Measurements from ENCODE around the gene STK40. TPM values are rescaled to one million over a fixed set of nuclear protein-coding genes. Genes with fewer than 3 reads are reported as not detected.

The STK40 gene
- total and polyA plus RNA-seq, 9 of the 15 experiments (the other 6 are each of a cell fraction or from before 2014, with no cell fraction given), result 0.69 to 94.3 (median 39.1) TPM

GRCh38 chr1:36386265-36387140, 779 bp upstream of the STK40 start (continued):
- TF ChIP-seq ZNF395 (CRISPR knock-in tag; IDR thresholded peaks at IDR 0.05), result peak; percentile 92
- TF ChIP-seq ZNF76 (CRISPR knock-in tag; IDR thresholded peaks at IDR 0.05; ENCODE audit: borderline replicate concordance), result peak; percentile 95
- TF ChIP-seq LCOR (CRISPR knock-in tag; IDR thresholded peaks at IDR 0.05), result peak; percentile 92
- peak; percentile 73 for TF ChIP-seq NCOR1 (IDR thresholded peaks at IDR 0.05)
- no peak for TF ChIP-seq BRF2 (IDR thresholded peaks at IDR 0.05; ENCODE audit: borderline replicate concordance, insufficient read depth, insufficient read length)
- peak; percentile 88; the same call in 1 of the 2 replicates for TF ChIP-seq HOMEZ (CRISPR knock-in tag; IDR thresholded peaks at IDR 0.05)
- TF ChIP-seq MAFF (IDR thresholded peaks at IDR 0.05; ENCODE audit: low read length), result peak; percentile 88
- no peak for TF ChIP-seq PCBP2 (IDR thresholded peaks at IDR 0.05; ENCODE audit: low read depth, low read length, poor library complexity, severe bottlenecking)
- no peak for TF ChIP-seq TRIM25 (IDR thresholded peaks at IDR 0.05; ENCODE audit: borderline replicate concordance)
- TF ChIP-seq RFX7 (CRISPR knock-in tag; IDR thresholded peaks at IDR 0.05), result no peak
- no peak for TF ChIP-seq ZBED1 (IDR thresholded peaks at IDR 0.05)
- peak; percentile 97 for TF ChIP-seq MTA3 (IDR thresholded peaks at IDR 0.05; ENCODE audit: borderline replicate concordance)
- peak; percentile 56; the same call in 1 of the 2 replicates for TF ChIP-seq DIDO1 (tag; IDR thresholded peaks at IDR 0.05; ENCODE audit: low read depth)
- peak; percentile 94 for TF ChIP-seq ZNF766 (CRISPR knock-in tag; conservative IDR thresholded peaks at IDR 0.05)
- no peak for TF ChIP-seq SRSF9 (IDR thresholded peaks at IDR 0.05; ENCODE audit: borderline replicate concordance, low read depth, low read length)
